AG09309 (cell line): ENCODE data around the gene GPR149.
A peak's percentile ranks its signal among the peaks of the same experiment; 100 is the strongest.

Experiments
- DNase-seq: peaks from one replicate; pipeline ENCODE4 v3.0.0-alpha.2; 2010; ENCODE audit warnings: low read depth
- H3K4me3 ChIP-seq: 2 replicates; pipeline ENCODE4 v1.5.1; 2011; ENCODE audit warnings: mild to moderate bottlenecking, low read depth, low read length, moderate library complexity; ENCODE audit not compliant: control insufficient read depth
- TF ChIP-seq, protein P1 (sequence below): IDR thresholded peaks from 2 replicates; pipeline ENCODE4 v1.5.1; 2011; ENCODE audit warnings: mild to moderate bottlenecking, low read depth, low read length, inconsistent platforms; ENCODE audit not compliant: insufficient read depth, control insufficient read depth; ENCODE audit errors: missing control alignments

GPR149 gene

DNA sequence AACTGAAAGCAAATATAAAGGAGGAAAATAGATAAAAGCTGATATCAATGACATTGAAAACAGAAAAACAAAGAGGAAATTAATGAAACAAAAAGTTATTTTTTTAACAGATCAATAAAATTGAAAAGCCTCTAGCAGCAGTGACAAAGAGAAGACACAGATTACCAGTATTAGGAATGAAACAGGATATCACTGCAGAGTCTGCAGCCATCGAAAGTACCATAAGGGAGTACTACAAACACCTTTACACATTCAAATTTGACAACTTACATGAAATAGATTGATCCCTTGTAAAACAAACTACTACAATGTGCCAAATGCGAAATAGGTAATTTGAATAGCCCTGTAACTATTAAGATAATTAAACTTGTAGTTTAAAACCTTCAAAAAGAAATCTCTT is 80.8 kb downstream of the GPR149 start:
- TF ChIP-seq, protein P1, sequence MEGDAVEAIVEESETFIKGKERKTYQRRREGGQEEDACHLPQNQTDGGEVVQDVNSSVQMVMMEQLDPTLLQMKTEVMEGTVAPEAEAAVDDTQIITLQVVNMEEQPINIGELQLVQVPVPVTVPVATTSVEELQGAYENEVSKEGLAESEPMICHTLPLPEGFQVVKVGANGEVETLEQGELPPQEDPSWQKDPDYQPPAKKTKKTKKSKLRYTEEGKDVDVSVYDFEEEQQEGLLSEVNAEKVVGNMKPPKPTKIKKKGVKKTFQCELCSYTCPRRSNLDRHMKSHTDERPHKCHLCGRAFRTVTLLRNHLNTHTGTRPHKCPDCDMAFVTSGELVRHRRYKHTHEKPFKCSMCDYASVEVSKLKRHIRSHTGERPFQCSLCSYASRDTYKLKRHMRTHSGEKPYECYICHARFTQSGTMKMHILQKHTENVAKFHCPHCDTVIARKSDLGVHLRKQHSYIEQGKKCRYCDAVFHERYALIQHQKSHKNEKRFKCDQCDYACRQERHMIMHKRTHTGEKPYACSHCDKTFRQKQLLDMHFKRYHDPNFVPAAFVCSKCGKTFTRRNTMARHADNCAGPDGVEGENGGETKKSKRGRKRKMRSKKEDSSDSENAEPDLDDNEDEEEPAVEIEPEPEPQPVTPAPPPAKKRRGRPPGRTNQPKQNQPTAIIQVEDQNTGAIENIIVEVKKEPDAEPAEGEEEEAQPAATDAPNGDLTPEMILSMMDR: no peak
- H3K4me3 ChIP-seq: no peak overlapping the region
- DNase-seq: no peak

DNA sequence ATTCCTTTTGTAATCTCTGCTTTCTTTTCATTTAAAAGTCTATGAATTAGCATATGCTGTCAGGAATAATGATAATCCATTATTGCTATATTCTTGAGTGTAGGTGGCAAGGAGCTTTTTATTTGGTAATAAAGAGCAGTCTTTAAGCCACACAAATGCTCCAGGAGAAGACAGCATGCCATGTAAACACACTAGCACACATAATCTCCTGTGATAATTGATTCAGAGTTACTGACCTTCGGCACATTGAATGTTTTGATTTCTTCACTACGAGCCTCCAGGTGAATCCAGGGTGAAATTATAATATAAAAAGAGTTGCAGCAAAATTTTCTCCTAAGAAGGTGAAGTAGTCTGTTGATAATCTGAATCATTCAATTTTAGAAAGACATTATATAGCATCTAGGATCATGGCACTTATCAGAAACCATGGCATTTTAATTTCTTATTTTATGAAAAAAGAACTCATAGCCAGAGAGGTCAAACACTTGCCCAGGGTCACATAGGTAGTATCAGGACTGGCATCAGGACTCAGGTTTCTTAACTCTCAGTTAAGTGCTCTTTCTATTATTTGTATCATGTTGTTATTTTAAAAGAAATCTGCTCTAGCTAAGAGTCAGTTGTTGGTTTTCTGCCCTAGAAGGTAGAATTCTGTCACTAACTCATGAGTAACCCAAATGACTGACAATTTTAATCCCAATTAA is 84.4 kb downstream of the GPR149 start:
- no peak overlapping the region for H3K4me3 ChIP-seq
- DNase-seq: no peak
- TF ChIP-seq, protein P1: no peak

DNA sequence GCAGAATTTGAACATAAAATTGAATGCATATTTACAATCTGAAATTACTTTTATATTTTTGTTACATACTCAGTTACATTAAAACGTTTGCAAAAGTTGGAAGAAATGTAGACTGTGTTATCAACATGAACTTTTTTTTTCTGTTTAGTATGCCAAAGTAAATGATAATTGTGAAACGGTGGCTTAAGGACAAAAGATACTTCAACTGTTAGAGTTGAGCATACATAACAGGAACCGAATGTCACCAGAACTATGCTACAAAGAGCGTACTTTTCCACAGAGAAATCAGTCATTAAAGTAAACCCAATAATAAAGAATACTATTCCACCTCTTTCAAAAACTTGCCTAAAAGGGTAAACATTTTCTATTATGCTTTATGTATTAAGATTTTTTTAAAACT is 91.4 kb downstream of the GPR149 start:
- no peak for DNase-seq
- TF ChIP-seq, protein P1: no peak
- H3K4me3 ChIP-seq: no peak overlapping the region

DNA sequence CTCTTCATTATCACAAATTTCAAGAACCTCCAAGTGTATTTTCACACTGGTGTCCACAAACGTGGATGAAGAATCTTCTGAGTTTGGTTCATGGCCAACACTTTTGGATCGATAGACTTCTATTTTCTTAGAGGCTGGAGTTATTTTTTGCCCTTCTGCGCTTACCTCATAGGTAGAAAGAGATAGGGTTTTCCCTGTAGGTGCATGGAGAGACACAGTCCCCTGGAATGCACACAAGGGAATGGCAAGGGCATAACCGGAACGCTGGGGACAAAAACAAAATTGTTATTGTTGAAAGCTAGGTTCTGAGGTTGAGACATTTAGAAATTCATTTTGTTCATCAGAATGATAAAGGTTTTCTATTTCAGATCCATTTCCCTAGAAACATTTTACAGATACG is 92.0 kb downstream of the GPR149 start:
- no peak overlapping the region for H3K4me3 ChIP-seq
- TF ChIP-seq, protein P1: no peak
- no peak for DNase-seq

DNA sequence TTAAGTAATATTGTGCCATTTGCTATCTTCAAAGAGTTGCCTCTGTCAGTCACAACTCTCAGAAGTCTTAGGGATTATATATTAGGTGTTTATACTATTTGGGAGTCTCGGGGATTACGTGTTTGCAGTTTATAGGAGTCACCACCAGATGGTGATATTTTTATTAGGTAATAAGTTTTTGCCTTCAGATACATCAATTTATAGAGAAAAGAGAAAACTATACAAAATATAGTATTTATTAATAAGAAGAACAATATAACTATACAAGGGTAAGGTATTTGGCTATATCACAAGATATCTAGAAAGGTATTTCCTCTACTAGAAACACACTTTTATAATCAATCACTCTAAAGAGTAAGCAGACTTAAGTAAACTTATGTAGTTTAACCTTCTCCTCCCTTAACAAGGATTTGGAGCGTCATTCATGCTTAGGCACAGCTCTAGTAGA is 95.0 kb downstream of the GPR149 start:
- no peak overlapping the region for H3K4me3 ChIP-seq
- TF ChIP-seq, protein P1: peak; percentile 55
- DNase-seq: peak; percentile 10

DNA sequence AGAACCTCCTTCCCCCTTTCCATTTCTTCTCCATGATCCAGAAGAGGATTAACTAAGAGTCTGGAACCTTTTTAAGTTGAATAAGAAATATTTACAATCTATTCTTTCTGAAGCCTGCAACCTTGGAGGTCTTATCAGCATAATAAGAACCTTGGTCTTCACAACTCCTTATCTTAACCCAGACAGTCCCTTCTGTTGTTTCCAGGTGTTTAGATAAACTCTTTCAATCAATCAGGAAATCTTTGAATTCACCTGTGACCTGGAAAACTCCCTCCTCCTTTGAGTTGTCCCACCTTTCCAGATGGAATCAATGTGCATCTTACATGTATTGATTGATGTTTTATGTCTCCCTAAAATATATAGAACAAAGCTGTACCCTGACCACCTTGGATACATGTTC is 102.1 kb downstream of the GPR149 start:
- no peak for DNase-seq
- H3K4me3 ChIP-seq: no peak overlapping the region
- TF ChIP-seq, protein P1: no peak
